ENCODE measurements around the gene CHRNA4. TPM values are rescaled to one million over a fixed set of nuclear protein-coding genes. Genes with fewer than 3 reads are reported as not detected.

The CHRNA4 gene
- polyA plus RNA-seq, 1 of the 3 experiments (the other 2 are of a cell fraction): not detected

- ChIA-PET POLR2A (no interaction called here), CTCF (interaction anchor here (10.4 kb wide), 1 partner anchor 69 kb away, joined by 460 read pairs; no protein-coding TSS in a partner anchor)
- H3K79me2 ChIP-seq (ENCODE audit: insufficient read depth): no peaks in the 10 kb centered on the region
- H4K20me1 ChIP-seq (ENCODE audit: insufficient read depth): no peaks in the 10 kb centered on the region
- H3K9ac ChIP-seq: no peak overlapping the region
- no peaks in the 10 kb centered on the region for H3K27me3 ChIP-seq (ENCODE audit: insufficient read depth)
- no peaks in the 10 kb centered on the region for H3K9me3 ChIP-seq
- H3K9me2 ChIP-seq: no peaks in the 10 kb centered on the region
- WGBS (ENCODE audit: low lambda C conversion rate): 62% methylated on average over 14 of the region's 22 CpGs
- H2AFZ ChIP-seq (ENCODE audit: low read depth): no peak overlapping the region
- no peaks in the 10 kb centered on the region for H3K36me3 ChIP-seq (replicated peaks in 1 of 2; ENCODE audit: control insufficient read depth in 1 of 2, insufficient read depth in 2 of 2, low read length in 1 of 2)
- H3K4me3 ChIP-seq (ENCODE audit: low read depth in 2 of 2, low read length in 1 of 2): no peak overlapping the region
- H3K4me1 ChIP-seq (ENCODE audit: control insufficient read depth in 1 of 2, insufficient read depth in 2 of 2, low read depth in 1 of 2, low read length in 1 of 2): peaks cover 0 to 5% of the 10 kb centered on the region in 2 experiments; a peak in 1 of 4 replicates
- DNase-seq: no peak
- no peak overlapping the region for H3K4me2 ChIP-seq
- TF ChIP-seq TAF1 (IDR thresholded peaks at IDR 0.05; ENCODE audit: borderline replicate concordance, low read depth, low read length): no peak
- no peak for TF ChIP-seq GABPA (IDR thresholded peaks at IDR 0.05; ENCODE audit: low read depth)
- TF ChIP-seq ZBTB33 (IDR thresholded peaks at IDR 0.05; ENCODE audit: borderline replicate concordance, low read depth): no peak
- TF ChIP-seq ELF1 (IDR thresholded peaks at IDR 0.05): no peak
- no peak for TF ChIP-seq TCF12 (IDR thresholded peaks at IDR 0.05)
- no peak for TF ChIP-seq MEF2A (IDR thresholded peaks at IDR 0.05; ENCODE audit: borderline replicate concordance, low read depth)
- TF ChIP-seq EP300 (IDR thresholded peaks at IDR 0.05; ENCODE audit: borderline replicate concordance in 1 of 2, low read depth in 1 of 2, low read length in 1 of 2): no peak
- TF ChIP-seq RCOR1 (IDR thresholded peaks at IDR 0.05; ENCODE audit: low read length): no peak
- no peak for TF ChIP-seq FOXM1 (IDR thresholded peaks at IDR 0.05; ENCODE audit: low read depth)
- TF ChIP-seq PBX3 (IDR thresholded peaks at IDR 0.05): no peak
- no peak for TF ChIP-seq EZH2phosphoT487 (IDR thresholded peaks at IDR 0.05; ENCODE audit: borderline replicate concordance, low read depth)
- TF ChIP-seq TEAD4 (IDR thresholded peaks at IDR 0.05; ENCODE audit: borderline replicate concordance, insufficient read depth): no peak
- no peak for TF ChIP-seq CTCF (IDR thresholded peaks at IDR 0.05)
- TF ChIP-seq NFIC (IDR thresholded peaks at IDR 0.05; ENCODE audit: borderline replicate concordance): no peak
- no peak for TF ChIP-seq POLR2AphosphoS5 (IDR thresholded peaks at IDR 0.05; ENCODE audit: low read depth, low read length)
- no peak for TF ChIP-seq NRF1 (IDR thresholded peaks at IDR 0.05; ENCODE audit: low read depth, low read length)
- H3K27ac ChIP-seq (ENCODE audit: low read depth in 2 of 2, low read length in 1 of 2): no peak overlapping the region
- H3F3A ChIP-seq (replicated peaks; ENCODE audit: insufficient read depth): no peaks in the 10 kb centered on the region
These were observed 48.3 kb downstream of the CHRNA4 start for GRCh38 chr20:63312690-63313348.

Data from SK-N-SH (cell line).